ENCODE data around the gene SRRM2. TPM values are rescaled to one million over a fixed set of nuclear protein-coding genes. Genes with fewer than 3 reads are reported as not detected.

SRRM2 gene
- polyA plus RNA-seq, 1 experiment: 80.5 TPM

DNA sequence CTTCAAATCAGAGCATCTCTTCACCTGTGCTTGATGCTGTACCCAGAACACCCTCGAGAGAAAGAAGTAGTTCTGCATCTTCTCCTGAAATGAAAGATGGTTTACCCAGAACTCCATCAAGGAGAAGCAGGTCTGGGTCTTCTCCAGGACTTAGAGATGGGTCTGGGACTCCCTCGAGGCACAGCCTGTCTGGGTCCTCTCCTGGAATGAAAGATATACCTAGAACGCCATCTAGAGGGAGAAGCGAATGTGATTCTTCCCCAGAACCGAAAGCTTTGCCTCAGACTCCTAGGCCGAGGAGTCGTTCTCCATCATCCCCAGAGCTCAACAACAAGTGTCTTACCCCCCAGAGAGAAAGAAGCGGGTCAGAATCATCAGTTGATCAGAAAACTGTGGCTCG is 12.3 kb downstream of the SRRM2 start:
- Histone ChIP-seq H3K27ac (ENCODE audit: low read depth, low read length) (no peak overlapping the region), H3K4me3 (ENCODE audit: low read depth, low read length) (no peak overlapping the region), H3K9me3 (ENCODE audit: control insufficient read depth, insufficient read depth, low read length) (peaks cover 41% of the 10 kb centered on the region), H3K27me3 (ENCODE audit: control insufficient read depth, insufficient read depth, low read length) (no peaks in the 10 kb centered on the region)
- TF ChIP-seq, protein P1, sequence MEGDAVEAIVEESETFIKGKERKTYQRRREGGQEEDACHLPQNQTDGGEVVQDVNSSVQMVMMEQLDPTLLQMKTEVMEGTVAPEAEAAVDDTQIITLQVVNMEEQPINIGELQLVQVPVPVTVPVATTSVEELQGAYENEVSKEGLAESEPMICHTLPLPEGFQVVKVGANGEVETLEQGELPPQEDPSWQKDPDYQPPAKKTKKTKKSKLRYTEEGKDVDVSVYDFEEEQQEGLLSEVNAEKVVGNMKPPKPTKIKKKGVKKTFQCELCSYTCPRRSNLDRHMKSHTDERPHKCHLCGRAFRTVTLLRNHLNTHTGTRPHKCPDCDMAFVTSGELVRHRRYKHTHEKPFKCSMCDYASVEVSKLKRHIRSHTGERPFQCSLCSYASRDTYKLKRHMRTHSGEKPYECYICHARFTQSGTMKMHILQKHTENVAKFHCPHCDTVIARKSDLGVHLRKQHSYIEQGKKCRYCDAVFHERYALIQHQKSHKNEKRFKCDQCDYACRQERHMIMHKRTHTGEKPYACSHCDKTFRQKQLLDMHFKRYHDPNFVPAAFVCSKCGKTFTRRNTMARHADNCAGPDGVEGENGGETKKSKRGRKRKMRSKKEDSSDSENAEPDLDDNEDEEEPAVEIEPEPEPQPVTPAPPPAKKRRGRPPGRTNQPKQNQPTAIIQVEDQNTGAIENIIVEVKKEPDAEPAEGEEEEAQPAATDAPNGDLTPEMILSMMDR (IDR thresholded peaks at IDR 0.05; ENCODE audit: low read depth, low read length): no peak
- ChIA-PET POLR2A (no interaction called here), CTCF (interaction anchor here (0.6 kb wide), 1 partner anchor 504 kb away, joined by 4 read pairs; no protein-coding TSS in a partner anchor)
- DNase-seq (ENCODE audit: low read depth, low spot score): no peak

DNA sequence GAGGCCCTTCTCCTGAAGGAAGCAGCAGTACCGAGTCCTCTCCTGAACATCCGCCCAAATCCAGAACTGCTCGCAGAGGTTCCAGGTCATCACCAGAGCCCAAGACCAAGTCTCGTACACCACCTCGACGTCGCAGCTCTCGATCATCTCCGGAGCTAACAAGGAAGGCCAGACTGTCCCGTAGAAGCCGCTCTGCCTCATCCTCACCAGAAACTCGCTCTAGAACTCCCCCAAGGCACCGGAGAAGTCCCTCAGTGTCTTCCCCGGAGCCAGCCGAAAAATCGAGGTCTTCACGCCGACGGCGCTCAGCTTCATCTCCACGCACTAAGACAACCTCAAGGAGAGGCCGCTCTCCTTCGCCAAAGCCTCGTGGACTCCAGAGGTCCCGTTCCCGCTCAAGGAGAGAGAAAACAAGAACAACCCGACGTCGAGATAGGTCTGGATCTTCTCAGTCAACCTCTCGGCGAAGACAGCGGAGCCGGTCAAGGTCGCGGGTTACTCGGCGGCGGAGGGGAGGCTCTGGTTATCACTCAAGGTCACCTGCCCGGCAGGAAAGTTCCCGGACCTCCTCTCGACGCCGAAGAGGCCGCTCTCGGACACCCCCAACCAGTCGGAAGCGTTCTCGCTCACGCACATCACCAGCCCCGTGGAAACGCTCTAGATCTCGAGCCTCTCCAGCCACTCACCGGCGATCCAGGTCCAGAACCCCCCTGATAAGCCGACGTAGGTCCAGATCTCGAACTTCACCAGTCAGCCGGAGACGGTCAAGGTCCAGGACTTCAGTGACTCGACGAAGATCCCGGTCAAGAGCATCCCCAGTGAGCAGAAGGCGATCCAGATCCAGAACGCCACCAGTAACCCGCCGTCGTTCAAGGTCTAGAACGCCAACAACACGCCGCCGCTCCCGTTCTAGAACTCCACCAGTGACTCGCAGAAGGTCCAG is 13.3 kb downstream of the SRRM2 start:
- Histone ChIP-seq H3K9me3 (ENCODE audit: control insufficient read depth, insufficient read depth, low read length) (peaks cover 41% of the 10 kb centered on the region), H3K27me3 (ENCODE audit: control insufficient read depth, insufficient read depth, low read length) (no peaks in the 10 kb centered on the region), H3K4me3 (ENCODE audit: low read depth, low read length) (no peak overlapping the region), H3K27ac (ENCODE audit: low read depth, low read length) (no peak overlapping the region)
- DNase-seq (ENCODE audit: low read depth, low spot score): no peak
- TF ChIP-seq, protein P1 (IDR thresholded peaks at IDR 0.05; ENCODE audit: low read depth, low read length): no peak
- ChIA-PET CTCF (no interaction called here), POLR2A (no interaction called here)

DNA sequence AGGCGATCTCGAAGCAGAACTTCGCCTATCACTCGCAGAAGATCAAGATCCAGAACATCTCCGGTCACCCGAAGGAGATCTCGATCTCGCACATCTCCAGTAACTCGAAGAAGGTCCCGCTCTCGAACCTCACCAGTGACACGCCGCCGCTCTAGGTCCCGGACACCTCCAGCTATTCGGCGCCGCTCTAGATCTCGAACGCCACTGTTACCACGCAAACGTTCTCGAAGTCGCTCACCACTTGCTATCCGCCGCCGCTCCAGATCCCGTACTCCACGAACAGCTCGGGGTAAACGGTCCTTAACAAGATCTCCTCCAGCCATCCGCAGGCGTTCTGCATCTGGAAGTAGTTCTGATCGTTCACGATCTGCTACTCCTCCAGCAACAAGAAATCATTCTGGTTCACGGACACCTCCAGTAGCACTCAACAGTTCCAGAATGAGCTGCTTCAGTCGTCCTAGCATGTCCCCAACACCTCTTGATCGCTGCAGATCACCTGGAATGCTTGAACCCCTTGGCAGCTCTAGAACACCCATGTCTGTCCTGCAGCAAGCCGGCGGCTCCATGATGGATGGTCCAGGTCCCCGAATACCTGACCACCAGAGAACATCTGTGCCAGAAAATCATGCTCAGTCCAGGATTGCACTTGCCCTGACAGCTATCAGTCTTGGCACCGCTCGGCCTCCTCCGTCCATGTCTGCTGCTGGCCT is 14.1 kb downstream of the SRRM2 start:
- POLR2A ChIA-PET: interaction anchor here (1.6 kb wide), 1 partner anchor 14 kb away, joined by 5 read pairs; the partner anchor contains the start of gene SRRM2
- H3K9me3 ChIP-seq (ENCODE audit: control insufficient read depth, insufficient read depth, low read length): peaks cover 38% of the 10 kb centered on the region
- H3K27ac ChIP-seq (ENCODE audit: low read depth, low read length): no peak overlapping the region
- CTCF ChIA-PET: no interaction called here
- H3K27me3 ChIP-seq (ENCODE audit: control insufficient read depth, insufficient read depth, low read length): no peaks in the 10 kb centered on the region
- DNase-seq (ENCODE audit: low read depth, low spot score): no peak
- no peak overlapping the region for H3K4me3 ChIP-seq (ENCODE audit: low read depth, low read length)
- TF ChIP-seq, protein P1 (IDR thresholded peaks at IDR 0.05; ENCODE audit: low read depth, low read length): no peak

DNA sequence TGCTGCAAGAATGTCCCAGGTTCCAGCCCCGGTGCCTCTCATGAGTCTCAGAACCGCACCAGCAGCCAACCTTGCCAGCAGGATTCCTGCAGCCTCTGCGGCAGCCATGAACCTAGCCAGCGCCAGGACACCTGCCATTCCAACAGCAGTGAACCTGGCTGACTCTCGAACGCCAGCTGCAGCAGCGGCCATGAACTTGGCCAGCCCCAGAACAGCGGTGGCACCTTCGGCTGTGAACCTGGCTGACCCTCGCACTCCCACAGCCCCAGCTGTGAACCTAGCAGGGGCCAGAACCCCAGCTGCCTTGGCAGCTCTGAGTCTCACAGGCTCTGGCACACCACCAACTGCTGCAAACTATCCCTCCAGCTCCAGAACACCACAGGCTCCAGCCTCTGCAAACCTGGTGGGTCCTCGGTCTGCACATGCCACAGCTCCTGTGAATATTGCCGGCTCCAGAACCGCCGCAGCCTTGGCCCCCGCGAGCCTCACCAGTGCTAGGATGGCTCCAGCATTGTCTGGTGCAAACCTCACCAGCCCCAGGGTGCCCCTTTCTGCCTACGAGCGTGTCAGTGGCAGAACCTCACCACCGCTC is 14.8 kb downstream of the SRRM2 start:
- Histone ChIP-seq H3K27ac (ENCODE audit: low read depth, low read length) (no peak overlapping the region), H3K9me3 (ENCODE audit: control insufficient read depth, insufficient read depth, low read length) (peaks cover 32% of the 10 kb centered on the region), H3K27me3 (ENCODE audit: control insufficient read depth, insufficient read depth, low read length) (no peaks in the 10 kb centered on the region), H3K4me3 (ENCODE audit: low read depth, low read length) (no peak overlapping the region)
- CTCF ChIA-PET: no interaction called here
- POLR2A ChIA-PET: interaction anchor here (1.6 kb wide), 1 partner anchor 14 kb away, joined by 5 read pairs; the partner anchor contains the start of gene SRRM2
- no peak for DNase-seq (ENCODE audit: low read depth, low spot score)
- TF ChIP-seq, protein P1 (IDR thresholded peaks at IDR 0.05; ENCODE audit: low read depth, low read length): no peak

Data from AG04450 (cell line).